WTC11 (cell line): ENCODE results near the gene DYRK1A.

Experiments used
- CREM ChIP-seq: sonication (generic); formaldehyde crosslinking; IDR thresholded peaks from 2 replicates; pipeline ENCODE4 v1.8.1; 2022; ENCODE audit warnings: mild to moderate bottlenecking, missing genetic modification reagents, moderate library complexity
- ESRRA ChIP-seq: sonication (generic); formaldehyde crosslinking; IDR thresholded peaks from 2 replicates; pipeline ENCODE4 v1.8.1; 2022; ENCODE audit warnings: mild to moderate bottlenecking, missing genetic modification reagents, borderline replicate concordance
- ETV6 ChIP-seq: sonication (generic); formaldehyde crosslinking; IDR thresholded peaks from 2 replicates; pipeline ENCODE4 v1.8.1; 2022; ENCODE audit warnings: mild to moderate bottlenecking, missing genetic modification reagents
- SMAD3 ChIP-seq: sonication (generic); formaldehyde crosslinking; IDR thresholded peaks from 2 replicates; pipeline ENCODE4 v1.8.0; 2022; ENCODE audit warnings: missing genetic modification reagents, mild to moderate bottlenecking, borderline replicate concordance
- SP1 ChIP-seq: sonication (generic); formaldehyde crosslinking; conservative IDR thresholded peaks from 2 replicates; pipeline ENCODE4 v1.8.1; 2022; ENCODE audit warnings: missing genetic modification reagents
- ZBTB21 ChIP-seq: sonication (generic); formaldehyde crosslinking; IDR thresholded peaks from 2 replicates; pipeline ENCODE4 v1.8.1; 2023; ENCODE audit warnings: mild to moderate bottlenecking, missing genetic modification reagents, borderline replicate concordance
- ZNF219 ChIP-seq: sonication (generic); formaldehyde crosslinking; IDR thresholded peaks from 2 replicates; pipeline ENCODE4 v1.8.0; 2023; ENCODE audit warnings: missing genetic modification reagents, mild to moderate bottlenecking, borderline replicate concordance
- ZNF423 ChIP-seq: fragments of 250-450 bp; sonication (Bioruptor Pico); IDR thresholded peaks from 2 replicates; pipeline ENCODE4 v2.1.2; 2022; ENCODE audit warnings: mild to moderate bottlenecking, moderate library complexity
- TF ChIP-seq, protein P1 (sequence below): fragments of 200-600 bp; IDR thresholded peaks from 2 replicates; pipeline ENCODE4 v1.8.0; 2022; ENCODE audit warnings: antibody characterized with exemption
- TF ChIP-seq, protein P2 (sequence below): sonication (generic); formaldehyde crosslinking; IDR thresholded peaks from 2 replicates; pipeline ENCODE4 v1.8.0; 2022; ENCODE audit warnings: mild to moderate bottlenecking, missing genetic modification reagents

DNA sequence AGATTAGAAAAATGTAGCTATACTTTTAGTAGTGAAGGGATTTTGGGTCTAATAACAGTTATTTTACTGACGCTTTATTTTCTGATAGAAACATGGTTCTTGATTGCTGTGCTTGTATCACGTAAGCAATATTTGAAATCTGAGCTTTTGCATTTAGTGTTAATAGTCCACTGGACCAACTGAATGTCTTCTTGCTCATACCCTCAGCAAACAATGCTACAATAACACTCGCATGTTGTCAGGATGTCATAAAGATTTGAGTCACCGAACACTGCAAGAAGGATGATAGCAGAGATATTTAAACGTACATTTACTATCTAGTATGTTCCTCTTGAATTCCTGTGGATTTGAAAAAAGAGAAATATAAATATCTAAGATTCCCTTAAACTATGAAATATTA, 7.5 kb downstream of the DYRK1A start:
- TF ChIP-seq ZNF423 (CRISPR knock-in tag) = no peak
- no peak for TF ChIP-seq SMAD3 (CRISPR knock-in tag)
- TF ChIP-seq, protein P1, sequence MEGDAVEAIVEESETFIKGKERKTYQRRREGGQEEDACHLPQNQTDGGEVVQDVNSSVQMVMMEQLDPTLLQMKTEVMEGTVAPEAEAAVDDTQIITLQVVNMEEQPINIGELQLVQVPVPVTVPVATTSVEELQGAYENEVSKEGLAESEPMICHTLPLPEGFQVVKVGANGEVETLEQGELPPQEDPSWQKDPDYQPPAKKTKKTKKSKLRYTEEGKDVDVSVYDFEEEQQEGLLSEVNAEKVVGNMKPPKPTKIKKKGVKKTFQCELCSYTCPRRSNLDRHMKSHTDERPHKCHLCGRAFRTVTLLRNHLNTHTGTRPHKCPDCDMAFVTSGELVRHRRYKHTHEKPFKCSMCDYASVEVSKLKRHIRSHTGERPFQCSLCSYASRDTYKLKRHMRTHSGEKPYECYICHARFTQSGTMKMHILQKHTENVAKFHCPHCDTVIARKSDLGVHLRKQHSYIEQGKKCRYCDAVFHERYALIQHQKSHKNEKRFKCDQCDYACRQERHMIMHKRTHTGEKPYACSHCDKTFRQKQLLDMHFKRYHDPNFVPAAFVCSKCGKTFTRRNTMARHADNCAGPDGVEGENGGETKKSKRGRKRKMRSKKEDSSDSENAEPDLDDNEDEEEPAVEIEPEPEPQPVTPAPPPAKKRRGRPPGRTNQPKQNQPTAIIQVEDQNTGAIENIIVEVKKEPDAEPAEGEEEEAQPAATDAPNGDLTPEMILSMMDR = no peak
- no peak for TF ChIP-seq SP1
- TF ChIP-seq ETV6 (CRISPR knock-in tag) = no peak
- TF ChIP-seq ZNF219 (CRISPR knock-in tag) = no peak
- TF ChIP-seq, protein P2, sequence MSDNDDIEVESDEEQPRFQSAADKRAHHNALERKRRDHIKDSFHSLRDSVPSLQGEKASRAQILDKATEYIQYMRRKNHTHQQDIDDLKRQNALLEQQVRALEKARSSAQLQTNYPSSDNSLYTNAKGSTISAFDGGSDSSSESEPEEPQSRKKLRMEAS (CRISPR knock-in tag) = no peak
- TF ChIP-seq ESRRA = no peak
- no peak for TF ChIP-seq ZBTB21 (CRISPR knock-in tag)
- TF ChIP-seq CREM (CRISPR knock-in tag) = no peak
